DOHH2 (cell line): ENCODE measurements around the gene ANKS3.

Experiments used
- H3F3A ChIP-seq: fragments of 200-600 bp; sonication (generic), shearing (Covaris generic); 2 replicates; pipeline ENCODE4 v1.6.0; 2016; ENCODE audit warnings: antibody characterized with exemption, mild to moderate bottlenecking; ENCODE audit not compliant: control insufficient read depth, insufficient read depth
- H3K27ac ChIP-seq: fragments of 200-600 bp; sonication (generic); 2 replicates; pipeline ENCODE4 v1.5.1; 2014; ENCODE audit warnings: low read depth, mild to moderate bottlenecking, low read length, moderate library complexity
- H3K27me3 ChIP-seq: fragments of 200-600 bp; sonication (generic); 2 replicates; pipeline ENCODE4 v1.6.1; 2014; ENCODE audit warnings: mild to moderate bottlenecking, low read length, mixed read lengths; ENCODE audit not compliant: control insufficient read depth
- H3K36me3 ChIP-seq: fragments of 200-600 bp; sonication (generic); 2 replicates; pipeline ENCODE4 v1.6.1; 2014; ENCODE audit warnings: mild to moderate bottlenecking, low read length, moderate library complexity, mixed read lengths; ENCODE audit not compliant: control insufficient read depth
- H3K4me1 ChIP-seq: fragments of 200-600 bp; sonication (generic); 2 replicates; pipeline ENCODE4 v1.6.1; 2014; ENCODE audit warnings: mild to moderate bottlenecking, low read length, mixed read lengths; ENCODE audit not compliant: control insufficient read depth
- H3K4me2 ChIP-seq: fragments of 200-600 bp; sonication (generic); 2 replicates; pipeline ENCODE4 v1.6.0; 2014; ENCODE audit warnings: mild to moderate bottlenecking, low read length, moderate library complexity
- H3K4me3 ChIP-seq: fragments of 200-600 bp; sonication (generic); 2 replicates; pipeline ENCODE4 v1.5.1; 2014; ENCODE audit warnings: mild to moderate bottlenecking, low read length, mixed read lengths
- H3K79me2 ChIP-seq: fragments of 200-600 bp; sonication (generic); 2 replicates; pipeline ENCODE4 v1.6.1; 2014; ENCODE audit warnings: mild to moderate bottlenecking, low read length, mixed read lengths; ENCODE audit not compliant: control insufficient read depth
- H3K9me2 ChIP-seq: fragments of 200-600 bp; sonication (generic); replicated peaks from 2 replicates; pipeline ENCODE4 v1.6.1; 2014; ENCODE audit warnings: mild to moderate bottlenecking, low read length, mixed read lengths; ENCODE audit not compliant: control insufficient read depth
- H3K9me3 ChIP-seq: fragments of 200-600 bp; sonication (generic); 2 replicates; pipeline ENCODE4 v1.6.1; 2014; ENCODE audit warnings: antibody characterized with exemption, low read length, mixed read lengths; ENCODE audit not compliant: control insufficient read depth, insufficient read depth
- H4K20me1 ChIP-seq: fragments of 200-600 bp; sonication (generic); 2 replicates; pipeline ENCODE4 v1.6.0; 2014; ENCODE audit warnings: low read depth, mild to moderate bottlenecking, antibody characterized with exemption, low read length, moderate library complexity; ENCODE audit not compliant: control insufficient read depth, insufficient read depth
- CTCF ChIP-seq: fragments of 200-600 bp; sonication (generic); IDR thresholded peaks from one replicate; pipeline ENCODE4 v1.5.1; 2014; ENCODE audit warnings: antibody characterized with exemption, mild to moderate bottlenecking, low read depth, low read length; ENCODE audit not compliant: poor library complexity, severe bottlenecking
- EZH2phosphoT487 ChIP-seq: fragments of 200-600 bp; sonication (generic); IDR thresholded peaks from 2 replicates; pipeline ENCODE4 v1.6.1; 2017; ENCODE audit warnings: borderline replicate concordance, mild to moderate bottlenecking, antibody characterized with exemption, low read length, moderate library complexity, mixed read lengths

ANKS3 gene

GRCh38 chr16:4664538-4665418 lies 69.3 kb downstream of the ANKS3 start:
- no peak overlapping the region for H3K4me2 ChIP-seq
- no peaks in the 10 kb centered on the region for H3K9me2 ChIP-seq
- H3K4me3 ChIP-seq = no peak overlapping the region
- peaks cover 8% of the 10 kb centered on the region for H3K4me1 ChIP-seq
- H4K20me1 ChIP-seq = no peaks in the 10 kb centered on the region
- H3K9me3 ChIP-seq = no peaks in the 10 kb centered on the region
- no peaks in the 10 kb centered on the region for H3K27me3 ChIP-seq
- H3K36me3 ChIP-seq = peaks cover 24% of the 10 kb centered on the region
- H3K27ac ChIP-seq = no peak overlapping the region
- TF ChIP-seq EZH2phosphoT487 = no peak
- TF ChIP-seq CTCF = no peak
- H3K79me2 ChIP-seq = no peaks in the 10 kb centered on the region
- H3F3A ChIP-seq = no peaks in the 10 kb centered on the region

DNA sequence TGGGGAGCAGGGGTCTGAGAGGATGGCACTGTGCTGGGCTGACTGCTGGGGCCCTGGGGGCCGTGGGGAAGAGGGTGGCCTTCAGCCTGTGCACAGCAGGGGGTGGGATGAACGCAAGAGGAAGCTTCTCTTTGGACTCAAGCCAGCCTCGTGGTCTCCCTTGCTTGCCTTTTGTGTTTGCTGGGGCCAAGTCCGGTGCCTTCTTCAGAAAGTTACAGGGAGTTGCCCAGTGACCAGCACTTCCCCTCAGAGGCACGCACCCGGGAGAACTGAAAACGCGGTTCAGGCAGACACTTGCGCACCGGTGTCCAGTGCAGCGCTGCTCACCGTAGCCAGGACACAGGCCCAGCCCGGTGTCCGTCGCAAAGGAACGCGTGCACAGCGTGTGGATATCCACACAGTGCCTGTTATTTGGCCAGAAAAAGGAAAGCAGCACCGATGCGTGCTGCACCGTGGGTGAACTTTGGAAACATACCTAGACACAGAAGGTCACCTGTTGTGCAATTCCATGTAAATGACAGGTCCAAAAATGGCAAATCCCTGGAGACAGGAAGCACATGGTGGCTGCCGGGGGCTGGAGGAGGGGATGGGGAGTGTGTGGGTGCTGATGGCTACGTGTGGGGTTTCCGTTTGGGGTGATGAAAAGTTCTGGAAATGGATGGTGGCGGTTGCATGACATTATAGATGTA lies 70.2 kb downstream of the ANKS3 start:
- Histone ChIP-seq H3K36me3 (peaks cover 23% of the 10 kb centered on the region), H4K20me1 (no peaks in the 10 kb centered on the region), H3K79me2 (no peaks in the 10 kb centered on the region), H3K4me2 (no peak overlapping the region), H3K27me3 (no peaks in the 10 kb centered on the region), H3K9me3 (no peaks in the 10 kb centered on the region), H3K9me2 (no peaks in the 10 kb centered on the region), H3F3A (no peaks in the 10 kb centered on the region), H3K27ac (no peak overlapping the region), H3K4me1 (peaks cover 8% of the 10 kb centered on the region), H3K4me3 (no peak overlapping the region)
- no peak for TF ChIP-seq EZH2phosphoT487
- no peak for TF ChIP-seq CTCF

GRCh38 chr16:4663465-4663776 lies 70.7 kb downstream of the ANKS3 start:
- no peak overlapping the region for H3K27ac ChIP-seq
- H4K20me1 ChIP-seq = no peaks in the 10 kb centered on the region
- TF ChIP-seq CTCF (no peak), EZH2phosphoT487 (no peak)

More at GRCh38 chr16:4663465-4663776, 70.7 kb downstream of the ANKS3 start:
- H3K27me3 ChIP-seq = no peaks in the 10 kb centered on the region
- peaks cover 8% of the 10 kb centered on the region for H3K4me1 ChIP-seq
- H3K9me3 ChIP-seq = no peaks in the 10 kb centered on the region
- no peaks in the 10 kb centered on the region for H3K79me2 ChIP-seq
- H3K36me3 ChIP-seq = peaks cover 18% of the 10 kb centered on the region
- H3F3A ChIP-seq = no peaks in the 10 kb centered on the region
- no peak overlapping the region for H3K4me3 ChIP-seq
- H3K4me2 ChIP-seq = no peak overlapping the region
- no peaks in the 10 kb centered on the region for H3K9me2 ChIP-seq
